Measurements from ENCODE around the gene CNOT8.

The CNOT8 gene

GRCh38 chr5:154836225-154836624 lies 22.2 kb upstream of the CNOT8 start:
- no peak overlapping the region for H3K4me2 ChIP-seq (ENCODE audit: low read length)

GRCh38 chr5:154837009-154837901 lies 21.2 kb upstream of the CNOT8 start:
- TF ChIP-seq CTCF (IDR thresholded peaks at IDR 0.05; ENCODE audit: low read depth, low read length, poor library complexity, severe bottlenecking) (no peak), EZH2phosphoT487 (IDR thresholded peaks at IDR 0.05; ENCODE audit: borderline replicate concordance, low read length) (no peak)
- peaks cover 3% of the 10 kb centered on the region; the same call in 1 of the 2 replicates for H3K36me3 ChIP-seq (ENCODE audit: control insufficient read depth, low read length)
- H3K9me2 ChIP-seq (replicated peaks; ENCODE audit: control insufficient read depth, low read length) = no peaks in the 10 kb centered on the region
- no peak overlapping the region for H3K4me3 ChIP-seq (ENCODE audit: low read length)
- H3K79me2 ChIP-seq (ENCODE audit: control insufficient read depth, low read length) = no peaks in the 10 kb centered on the region
- no peaks in the 10 kb centered on the region for H3K9me3 ChIP-seq (ENCODE audit: control insufficient read depth, insufficient read depth, low read length)
- no peaks in the 10 kb centered on the region for H3F3A ChIP-seq (ENCODE audit: control insufficient read depth, insufficient read depth)
- no peaks in the 10 kb centered on the region for H3K27me3 ChIP-seq (ENCODE audit: control insufficient read depth, low read length)
- H3K4me1 ChIP-seq (ENCODE audit: control insufficient read depth, low read length) = peaks cover 5% of the 10 kb centered on the region
- H4K20me1 ChIP-seq (ENCODE audit: control insufficient read depth, insufficient read depth, low read depth, low read length) = no peaks in the 10 kb centered on the region
- no peak overlapping the region for H3K27ac ChIP-seq (ENCODE audit: low read depth, low read length)
- H3K4me2 ChIP-seq (ENCODE audit: low read length) = no peak overlapping the region

More at GRCh38 chr5:154836225-154836624, 22.2 kb upstream of the CNOT8 start:
- H3K4me3 ChIP-seq (ENCODE audit: low read length) = no peak overlapping the region
- no peaks in the 10 kb centered on the region for H3K9me2 ChIP-seq (replicated peaks; ENCODE audit: control insufficient read depth, low read length)
- no peaks in the 10 kb centered on the region for H3K27me3 ChIP-seq (ENCODE audit: control insufficient read depth, low read length)
- no peaks in the 10 kb centered on the region for H3K9me3 ChIP-seq (ENCODE audit: control insufficient read depth, insufficient read depth, low read length)
- H3K4me1 ChIP-seq (ENCODE audit: control insufficient read depth, low read length) = peaks cover 5% of the 10 kb centered on the region
- peaks cover 7% of the 10 kb centered on the region for H3K36me3 ChIP-seq (ENCODE audit: control insufficient read depth, low read length)
- H3F3A ChIP-seq (ENCODE audit: control insufficient read depth, insufficient read depth) = no peaks in the 10 kb centered on the region
- H3K79me2 ChIP-seq (ENCODE audit: control insufficient read depth, low read length) = no peaks in the 10 kb centered on the region
- H4K20me1 ChIP-seq (ENCODE audit: control insufficient read depth, insufficient read depth, low read depth, low read length) = no peaks in the 10 kb centered on the region
- H3K27ac ChIP-seq (ENCODE audit: low read depth, low read length) = no peak overlapping the region
- no peak for TF ChIP-seq EZH2phosphoT487 (IDR thresholded peaks at IDR 0.05; ENCODE audit: borderline replicate concordance, low read length)
- no peak for TF ChIP-seq CTCF (IDR thresholded peaks at IDR 0.05; ENCODE audit: low read depth, low read length, poor library complexity, severe bottlenecking)

GRCh38 chr5:154840435-154841272 lies 17.8 kb upstream of the CNOT8 start:
- Histone ChIP-seq H3K4me3 (ENCODE audit: low read length) (no peak overlapping the region), H3K27ac (ENCODE audit: low read depth, low read length) (no peak overlapping the region), H3K9me2 (replicated peaks; ENCODE audit: control insufficient read depth, low read length) (no peaks in the 10 kb centered on the region), H3K9me3 (ENCODE audit: control insufficient read depth, insufficient read depth, low read length) (no peaks in the 10 kb centered on the region), H4K20me1 (ENCODE audit: control insufficient read depth, insufficient read depth, low read depth, low read length) (no peaks in the 10 kb centered on the region), H3K27me3 (ENCODE audit: control insufficient read depth, low read length) (no peaks in the 10 kb centered on the region), H3K4me1 (ENCODE audit: control insufficient read depth, low read length) (no peaks in the 10 kb centered on the region), H3F3A (ENCODE audit: control insufficient read depth, insufficient read depth) (no peaks in the 10 kb centered on the region), H3K36me3 (ENCODE audit: control insufficient read depth, low read length) (no peaks in the 10 kb centered on the region), H3K4me2 (ENCODE audit: low read length) (no peak overlapping the region), H3K79me2 (ENCODE audit: control insufficient read depth, low read length) (no peaks in the 10 kb centered on the region)
- TF ChIP-seq EZH2phosphoT487 (IDR thresholded peaks at IDR 0.05; ENCODE audit: borderline replicate concordance, low read length) (no peak), CTCF (IDR thresholded peaks at IDR 0.05; ENCODE audit: low read depth, low read length, poor library complexity, severe bottlenecking) (no peak)
